Stomach (tissue), 4 donors: Measurements from ENCODE around the gene NPB.

Experiments
- POLR2AphosphoS5 ChIP-seq, 3 donors: sonication (generic); formaldehyde crosslinking; IDR thresholded peaks; one replicate each; pipeline ENCODE4 v1.6.1; 2016; ENCODE audit warnings: antibody characterized with exemption in 3 of 3
- TF ChIP-seq, protein P1 (sequence below), 7 experiments: fragments of 450-650 bp in 4 of 7; fragments of 200-600 bp in 3 of 7; sonication (generic) in 3 of 7; IDR thresholded peaks; one replicate each; pipeline ENCODE4 v1.5.1; 2016 to 2019; ENCODE audit warnings: antibody characterized with exemption in 7 of 7, control low read depth in 2 of 7, mild to moderate bottlenecking in 1 of 7

- TF ChIP-seq, protein P1, sequence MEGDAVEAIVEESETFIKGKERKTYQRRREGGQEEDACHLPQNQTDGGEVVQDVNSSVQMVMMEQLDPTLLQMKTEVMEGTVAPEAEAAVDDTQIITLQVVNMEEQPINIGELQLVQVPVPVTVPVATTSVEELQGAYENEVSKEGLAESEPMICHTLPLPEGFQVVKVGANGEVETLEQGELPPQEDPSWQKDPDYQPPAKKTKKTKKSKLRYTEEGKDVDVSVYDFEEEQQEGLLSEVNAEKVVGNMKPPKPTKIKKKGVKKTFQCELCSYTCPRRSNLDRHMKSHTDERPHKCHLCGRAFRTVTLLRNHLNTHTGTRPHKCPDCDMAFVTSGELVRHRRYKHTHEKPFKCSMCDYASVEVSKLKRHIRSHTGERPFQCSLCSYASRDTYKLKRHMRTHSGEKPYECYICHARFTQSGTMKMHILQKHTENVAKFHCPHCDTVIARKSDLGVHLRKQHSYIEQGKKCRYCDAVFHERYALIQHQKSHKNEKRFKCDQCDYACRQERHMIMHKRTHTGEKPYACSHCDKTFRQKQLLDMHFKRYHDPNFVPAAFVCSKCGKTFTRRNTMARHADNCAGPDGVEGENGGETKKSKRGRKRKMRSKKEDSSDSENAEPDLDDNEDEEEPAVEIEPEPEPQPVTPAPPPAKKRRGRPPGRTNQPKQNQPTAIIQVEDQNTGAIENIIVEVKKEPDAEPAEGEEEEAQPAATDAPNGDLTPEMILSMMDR (IDR thresholded peaks at IDR 0.05), result no peak
- peak in 2 of 3 donors; percentile 9 to 51 for TF ChIP-seq POLR2AphosphoS5 (IDR thresholded peaks at IDR 0.05)
These were observed 14.4 kb downstream of the NPB start for GRCh38 chr17:81916234-81917001.
